ENCODE data around the gene MMP23B. TPM values are rescaled to one million over a fixed set of nuclear protein-coding genes. Genes with fewer than 3 reads are reported as not detected.
A peak's percentile ranks its signal among the peaks of the same experiment; 100 is the strongest.

The MMP23B gene
- total and polyA plus RNA-seq, 2 donors from 2014 or later: 4.0 to 7.1 TPM

- H3K4me1 ChIP-seq (ENCODE audit: control insufficient read depth in 2 of 3, insufficient read depth in 2 of 3, low read depth in 1 of 3, low read length in 3 of 3): peaks cover 0 to 4% (median 0%) of the 10 kb centered on the region in 3 donors
- no peaks in the 10 kb centered on the region for H3K27me3 ChIP-seq (ENCODE audit: control insufficient read depth, insufficient read depth, low read length)
- H3K27ac ChIP-seq (ENCODE audit: low read depth in 2 of 2, low read length in 2 of 2): no peak overlapping the region
- DNase-seq (peak in 1 of 5 donors; percentile 61), FAIRE-seq (no peak)
- no peak overlapping the region for H3K4me3 ChIP-seq (ENCODE audit: low read length in 3 of 3)
- intact Hi-C loops (cut with DNase I): no loop called here
- no peak for TF ChIP-seq CTCF (IDR thresholded peaks at IDR 0.05; ENCODE audit: borderline replicate concordance, extremely low read depth, insufficient read depth)
- peaks cover 0 to 6% (median 0%) of the 10 kb centered on the region in 3 donors for H3K36me3 ChIP-seq (ENCODE audit: control insufficient read depth in 2 of 3, insufficient read depth in 3 of 3, low read length in 3 of 3)
- no peak overlapping the region for H3K9ac ChIP-seq (ENCODE audit: low read length in 3 of 3)
- no peaks in the 10 kb centered on the region for H3K9me3 ChIP-seq (ENCODE audit: control insufficient read depth in 2 of 3, insufficient read depth in 1 of 3, low read length in 3 of 3)
These were observed 9.8 kb upstream of the MMP23B start for GRCh38 chr1:1622010-1622787.

- Histone ChIP-seq H3K9me3 (ENCODE audit: control insufficient read depth in 2 of 3, insufficient read depth in 1 of 3, low read length in 3 of 3) (no peaks in the 10 kb centered on the region), H3K4me1 (ENCODE audit: control insufficient read depth in 2 of 3, insufficient read depth in 2 of 3, low read depth in 1 of 3, low read length in 3 of 3) (no peaks in the 10 kb centered on the region), H3K4me3 (ENCODE audit: low read length in 3 of 3) (no peak overlapping the region), H3K27ac (ENCODE audit: low read depth in 2 of 2, low read length in 2 of 2) (no peak overlapping the region), H3K9ac (ENCODE audit: low read length in 3 of 3) (no peak overlapping the region), H3K36me3 (ENCODE audit: control insufficient read depth in 2 of 3, insufficient read depth in 3 of 3, low read length in 3 of 3) (peaks cover 0 to 3% (median 0%) of the 10 kb centered on the region in 3 donors), H3K27me3 (ENCODE audit: control insufficient read depth, insufficient read depth, low read length) (no peaks in the 10 kb centered on the region)
- TF ChIP-seq CTCF (IDR thresholded peaks at IDR 0.05; ENCODE audit: borderline replicate concordance, extremely low read depth, insufficient read depth): no peak
- DNase-seq (peak in 1 of 5 donors; percentile 72), FAIRE-seq (no peak)
- intact Hi-C loops (cut with DNase I): no loop called here
These were observed 9.2 kb upstream of the MMP23B start for GRCh38 chr1:1622788-1623094.

GRCh38 chr1:1623181-1623630, 8.8 kb upstream of the MMP23B start:
- no peaks in the 10 kb centered on the region for H3K36me3 ChIP-seq (ENCODE audit: control insufficient read depth in 2 of 3, insufficient read depth in 3 of 3, low read length in 3 of 3)
- no peak for TF ChIP-seq CTCF (IDR thresholded peaks at IDR 0.05; ENCODE audit: borderline replicate concordance, extremely low read depth, insufficient read depth)
- H3K4me1 ChIP-seq (ENCODE audit: control insufficient read depth in 2 of 3, insufficient read depth in 2 of 3, low read depth in 1 of 3, low read length in 3 of 3): no peaks in the 10 kb centered on the region
- H3K27ac ChIP-seq (ENCODE audit: low read depth in 2 of 2, low read length in 2 of 2): no peak overlapping the region
- no peaks in the 10 kb centered on the region for H3K27me3 ChIP-seq (ENCODE audit: control insufficient read depth, insufficient read depth, low read length)
- FAIRE-seq (no peak), DNase-seq (peak in 2 of 5 donors; percentile 48 to 68)
- H3K9me3 ChIP-seq (ENCODE audit: control insufficient read depth in 2 of 3, insufficient read depth in 1 of 3, low read length in 3 of 3): no peaks in the 10 kb centered on the region
- intact Hi-C loops (cut with DNase I): no loop called here
- H3K9ac ChIP-seq (ENCODE audit: low read length in 3 of 3): no peak overlapping the region
- no peak overlapping the region for H3K4me3 ChIP-seq (ENCODE audit: low read length in 3 of 3)

Measured in kidney (tissue), 14 donors.